HL-60/S4 treated with phorbol 12-myristate 13-acetate at 8.2 ng/mL for 4 days and 3 days (cell line): ENCODE results near the gene C17orf58.
"Not testable (repeated sequence)": the region's sequence is repeated elsewhere in the genome, so short reads cannot be mapped to it uniquely, and the experiment has no call there.

ENCODE experiments used
- in situ Hi-C: fragments of 300-500 bp; cut with MboI; formaldehyde crosslinking; loops from 2 replicates; pipeline ENCODE4 v1.15.0; 2022; ENCODE audit warnings: low sequenced_read_pairs

Gene C17orf58

DNA sequence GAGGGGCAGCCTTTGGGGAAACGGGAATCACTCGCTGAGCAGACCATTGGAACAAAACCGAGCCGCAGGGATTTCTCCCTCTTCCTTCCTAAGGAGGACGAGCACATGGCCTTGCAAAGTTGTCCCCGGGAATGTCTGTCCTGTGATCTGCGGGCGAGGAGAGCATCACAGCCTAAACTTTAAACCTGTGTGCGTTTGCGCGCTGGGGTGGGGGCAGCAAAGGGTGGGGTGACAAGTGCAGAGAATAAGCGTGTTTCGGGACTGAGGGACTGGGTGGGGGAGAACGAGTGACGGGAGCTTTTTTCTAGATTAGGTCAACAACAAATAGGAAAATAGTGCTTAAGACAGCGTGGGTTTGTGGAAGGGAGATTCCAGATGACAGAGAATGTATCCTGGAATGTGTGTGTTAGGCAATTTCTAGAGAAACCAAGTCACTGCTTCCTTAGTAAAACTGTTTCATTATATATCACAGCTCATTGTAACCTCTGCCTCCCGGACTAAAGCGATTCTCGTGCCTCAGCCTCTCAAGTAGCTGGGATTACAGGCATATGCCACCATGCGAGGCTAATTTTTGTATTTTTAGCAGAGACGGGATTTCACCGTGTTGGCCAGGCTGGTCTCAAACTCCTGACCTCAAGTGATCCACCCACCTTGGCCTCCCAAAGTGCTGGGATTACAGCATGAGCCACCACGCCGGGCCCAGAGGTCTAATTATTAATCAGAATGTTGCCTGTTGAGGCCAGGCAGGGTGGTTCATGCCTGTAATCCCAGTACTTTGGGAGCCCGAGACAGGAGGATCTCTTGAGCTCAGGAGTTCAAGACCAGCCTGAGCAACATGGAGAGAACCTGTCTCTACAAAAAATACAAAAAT lies at the start of gene C17orf58:
C17orf58 (minus strand) TSS at position 169 of the 871 bp plus-strand sequence. CDS start 271 bp downstream, outside the sequence.
- in situ Hi-C loops: not testable (repeated sequence)

GRCh38 chr17:68036304-68037147 lies 40.3 kb upstream of the C17orf58 start:
- in situ Hi-C loops: no loop called here

GRCh38 chr17:68035523-68036303 lies 39.4 kb upstream of the C17orf58 start, which contains the start of gene KPNA2:
KPNA2 (plus strand) TSS chr17:68035735; CDS start chr17:68037133, 1,398 bp downstream.
- in situ Hi-C loops: no loop called here

GRCh38 chr17:68035131-68035522 lies 38.9 kb upstream of the C17orf58 start:
- in situ Hi-C loops: no loop called here

DNA sequence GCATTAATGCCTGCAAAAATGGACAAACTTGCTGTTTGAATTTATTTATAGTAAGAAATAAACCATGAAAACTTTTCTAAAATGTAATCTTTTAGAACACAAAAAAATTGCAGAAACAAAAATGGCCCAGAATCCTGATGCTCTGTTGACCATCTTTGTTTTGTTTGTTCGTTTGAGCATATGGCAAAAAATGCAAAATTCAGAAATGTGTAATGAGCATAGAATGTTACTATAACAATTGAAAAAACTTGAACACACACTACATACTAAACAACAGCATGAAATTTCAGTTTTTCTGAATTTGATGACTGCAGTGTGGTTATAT lies 38.1 kb upstream of the C17orf58 start:
- in situ Hi-C loops: no loop called here

DNA sequence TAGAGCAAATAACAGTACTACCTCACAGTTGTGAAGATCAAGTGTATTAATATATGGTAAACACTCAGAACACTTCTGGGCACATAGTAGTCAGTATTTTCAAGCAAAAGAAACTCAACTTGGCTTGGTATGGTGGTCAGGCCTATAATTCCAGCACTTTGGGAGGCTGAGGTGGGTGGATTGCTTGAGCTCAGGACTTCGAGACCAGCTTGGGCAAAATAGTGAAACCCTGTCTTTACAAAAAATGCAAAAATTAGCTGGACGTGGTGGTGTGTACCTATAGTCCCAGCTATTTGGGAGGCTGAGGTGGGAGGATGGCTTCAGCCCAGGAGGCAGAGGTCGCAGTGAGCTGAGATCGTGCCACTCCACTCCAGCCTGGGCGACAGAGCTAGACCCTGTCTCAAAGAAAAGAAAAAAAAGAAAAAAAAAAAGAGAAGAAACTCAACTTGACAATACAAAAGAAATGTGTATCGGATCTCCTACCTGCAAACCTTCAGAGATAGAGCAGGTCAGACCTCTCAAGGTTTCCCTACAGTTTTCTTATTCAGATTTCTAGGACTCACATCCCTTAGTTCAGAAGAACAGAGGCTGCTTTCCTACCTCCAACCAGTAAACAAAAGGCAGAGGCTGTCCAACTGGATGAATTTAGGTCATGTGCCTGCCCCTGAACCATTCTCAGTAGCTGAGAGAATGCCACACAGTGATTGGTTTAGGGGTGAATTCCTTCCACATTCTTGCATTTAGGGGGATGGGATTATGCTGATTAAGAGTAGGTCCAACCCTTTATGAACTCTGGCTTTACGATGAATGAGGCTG lies 37.6 kb upstream of the C17orf58 start:
- in situ Hi-C loops: no loop called here

DNA sequence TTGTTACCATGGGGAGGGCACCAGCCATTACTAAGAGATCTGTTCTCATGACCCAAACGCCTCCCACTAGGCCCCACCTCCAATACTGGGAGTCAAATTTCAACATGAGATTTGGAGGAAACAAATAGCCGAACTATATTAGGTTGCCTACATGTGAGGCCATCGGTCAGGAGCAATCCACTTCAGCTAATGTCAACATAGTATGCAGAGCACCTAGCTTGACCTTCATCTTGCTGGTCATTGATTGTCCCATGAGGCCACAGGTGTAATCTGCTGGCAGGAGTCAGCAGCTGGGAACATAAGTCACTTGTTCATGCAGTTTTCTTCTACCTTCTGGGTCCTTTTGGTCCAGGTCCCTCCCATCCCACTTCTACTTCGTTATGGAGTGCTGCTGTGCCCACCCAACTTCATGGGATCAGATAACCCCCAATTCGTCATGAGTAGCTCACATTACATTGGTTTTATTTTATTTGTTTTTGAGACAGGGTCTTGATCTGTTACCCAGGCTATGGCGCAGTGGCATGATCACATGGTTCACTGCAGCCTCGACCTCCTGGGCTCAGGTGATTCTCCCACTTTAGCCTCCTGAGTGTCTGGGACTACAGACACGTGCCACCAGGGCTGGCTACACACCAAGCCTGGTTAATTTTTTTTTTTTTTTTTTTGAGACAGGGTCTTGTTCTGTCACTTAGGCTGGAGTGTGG lies 33.4 kb upstream of the C17orf58 start:
- in situ Hi-C loops: no loop called here

- in situ Hi-C loops: not testable (repeated sequence)
These were observed 26.3 kb upstream of the C17orf58 start for GRCh38 chr17:68022547-68022946.

- in situ Hi-C loops: no loop called here
These were observed 25.7 kb upstream of the C17orf58 start for GRCh38 chr17:68021963-68022362.

DNA sequence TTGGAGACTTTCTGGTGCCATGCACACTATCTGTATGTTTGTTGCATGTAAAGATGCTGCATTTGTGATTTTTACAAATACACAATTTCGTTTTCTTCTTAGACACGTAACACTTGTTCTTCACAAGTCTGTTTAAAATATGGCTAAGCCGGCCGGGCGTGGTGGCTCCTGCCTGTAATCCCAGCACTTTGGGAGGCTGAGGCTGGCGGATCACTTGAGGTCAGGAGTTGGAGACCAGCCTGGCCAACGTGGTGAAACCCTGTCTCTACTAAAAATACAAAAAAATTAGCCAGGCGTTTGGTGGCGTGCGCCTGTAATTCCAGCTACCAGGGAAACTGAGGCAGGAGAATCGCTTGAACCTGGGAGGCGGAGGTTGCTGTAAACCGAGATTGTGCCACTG lies 24.5 kb upstream of the C17orf58 start:
- in situ Hi-C loops: not testable (repeated sequence)

- in situ Hi-C loops: no loop called here
These were observed 24.1 kb upstream of the C17orf58 start for GRCh38 chr17:68020409-68020756.

DNA sequence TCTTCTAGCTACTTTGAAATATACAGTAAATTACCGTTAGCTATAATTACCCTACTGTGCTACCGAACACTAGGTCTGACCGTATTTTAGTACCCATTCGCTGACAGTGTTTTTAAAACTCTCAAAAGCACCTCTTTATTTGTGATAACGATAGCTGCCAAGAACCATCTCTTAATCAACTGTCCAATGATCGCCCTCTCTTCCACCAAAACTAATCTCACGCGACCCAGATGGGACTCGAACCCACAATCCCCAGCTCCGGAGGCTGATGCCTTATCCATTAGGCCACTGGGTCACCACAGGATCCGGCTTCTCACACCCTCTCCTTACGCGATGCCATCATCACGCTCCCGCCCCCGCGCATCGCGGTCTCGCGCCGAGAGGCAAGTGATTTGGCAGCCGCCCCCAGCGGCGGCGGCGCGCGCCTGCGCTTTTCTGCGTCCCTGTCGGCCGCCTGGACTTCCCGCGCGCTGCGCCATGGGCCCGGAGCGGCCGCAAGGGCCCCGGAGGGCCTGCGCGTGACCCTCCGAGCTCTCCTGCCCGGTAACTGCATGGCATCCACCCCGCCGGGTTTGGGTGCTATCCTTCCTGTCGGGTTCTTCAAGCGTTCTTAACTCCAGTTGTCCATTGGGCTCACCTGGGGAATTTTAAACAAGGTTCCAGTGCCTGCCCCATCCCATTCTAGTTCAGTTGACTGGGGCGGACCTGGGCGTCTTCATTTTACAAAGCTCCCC lies 23.6 kb upstream of the C17orf58 start:
- in situ Hi-C loops: no loop called here

- in situ Hi-C loops: no loop called here
These were observed 23.0 kb upstream of the C17orf58 start for GRCh38 chr17:68019336-68019674.

DNA sequence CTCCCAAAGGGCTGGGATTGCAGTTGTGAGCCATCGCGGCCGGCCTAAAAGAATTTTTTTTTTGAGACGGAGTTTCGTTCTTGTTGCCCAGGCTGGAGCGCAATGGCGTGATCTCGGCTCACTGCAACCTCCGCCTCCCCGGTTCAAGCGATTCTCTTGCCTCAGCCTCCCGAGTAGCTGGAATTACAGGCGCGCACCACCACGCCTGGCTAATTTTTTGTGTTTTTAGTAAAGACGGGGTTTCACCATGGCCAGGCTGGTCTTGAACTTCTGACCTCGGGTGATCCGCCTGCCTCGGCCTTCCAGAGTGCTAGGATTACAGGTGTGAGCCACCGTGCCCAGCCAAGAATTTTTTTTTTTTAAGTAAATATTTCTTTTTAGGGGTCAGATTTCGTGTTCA lies 22.2 kb upstream of the C17orf58 start:
- in situ Hi-C loops: not testable (repeated sequence)

DNA sequence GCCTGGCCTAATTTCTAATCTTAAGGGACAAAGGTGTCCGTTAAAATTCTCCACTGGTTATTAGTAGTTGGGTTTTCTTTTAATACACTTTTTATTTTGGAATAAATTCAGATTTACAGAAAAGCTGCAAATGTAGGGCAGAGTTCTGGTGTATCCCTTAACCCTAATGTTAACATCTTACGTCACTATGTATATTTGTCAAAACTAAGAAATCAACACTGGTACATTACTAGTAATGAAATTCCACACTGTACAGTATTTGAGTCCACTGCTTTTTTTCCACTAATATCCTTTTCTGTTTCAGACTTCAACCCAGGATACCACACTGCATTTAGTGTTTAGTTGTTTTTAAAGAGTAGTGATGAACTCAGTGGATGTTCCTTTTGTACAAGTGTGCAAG lies 20.6 kb upstream of the C17orf58 start:
- in situ Hi-C loops: no loop called here

DNA sequence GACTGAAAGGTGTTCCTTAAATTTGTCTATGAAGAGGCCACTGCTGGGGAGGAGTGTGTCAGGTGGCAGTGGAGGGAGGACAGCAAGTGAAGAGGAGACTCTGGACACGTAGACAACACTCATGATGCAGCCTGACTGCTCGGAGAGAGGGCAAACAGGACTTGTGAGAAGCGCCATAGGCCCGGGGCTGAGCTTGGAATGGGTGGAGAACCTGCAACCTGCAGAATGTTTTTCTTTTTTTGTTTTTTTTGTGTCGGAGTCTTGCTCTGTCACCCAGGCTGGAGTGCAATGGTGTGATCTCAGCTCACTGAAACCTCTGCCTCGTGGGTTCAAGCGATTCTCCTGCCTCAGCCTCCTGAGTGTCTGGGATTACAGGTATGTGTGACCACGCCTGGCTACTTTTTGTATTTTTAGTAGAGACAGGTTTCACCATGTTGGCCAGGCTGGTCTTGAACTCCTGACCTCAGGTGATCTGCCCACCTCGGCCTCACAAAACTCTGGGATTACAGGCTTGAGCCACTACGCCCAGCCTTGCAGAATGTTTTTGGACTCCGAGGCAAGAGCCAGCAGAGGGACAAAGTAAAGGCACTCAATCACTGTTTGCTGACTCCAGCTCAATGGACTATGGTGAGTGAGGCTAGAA lies 18.9 kb upstream of the C17orf58 start:
- in situ Hi-C loops: no loop called here

GRCh38 chr17:68013385-68013784 lies 17.1 kb upstream of the C17orf58 start:
- in situ Hi-C loops: no loop called here

- in situ Hi-C loops: no loop called here
These were observed 15.0 kb upstream of the C17orf58 start for GRCh38 chr17:68011199-68011665.

DNA sequence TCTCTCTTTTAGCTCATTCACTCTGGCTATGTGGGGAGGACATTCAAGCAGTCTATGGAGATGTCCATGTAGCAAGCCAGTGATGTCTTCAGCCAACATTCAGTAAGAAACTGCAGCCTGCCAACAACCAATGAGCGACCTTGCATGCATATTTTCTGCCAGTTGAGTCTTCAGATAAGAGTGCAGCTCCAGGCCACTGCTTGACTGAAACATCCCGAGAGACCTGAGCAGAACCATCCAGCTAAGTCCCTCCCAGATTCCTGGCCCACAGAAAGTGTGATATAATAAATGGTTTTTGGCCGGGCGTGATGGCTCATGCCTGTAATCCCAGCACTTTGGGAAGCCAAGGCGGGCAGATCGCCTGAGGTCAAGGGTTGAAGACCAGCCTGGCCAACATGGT lies 10.5 kb upstream of the C17orf58 start:
- in situ Hi-C loops: no loop called here
